Measurements from ENCODE around the gene RPS6KA5. TPM values are rescaled to one million over a fixed set of nuclear protein-coding genes. Genes with fewer than 3 reads are reported as not detected.

The RPS6KA5 gene
- total RNA-seq, 1 experiment from 2014 or later, result 3.8 TPM

- Histone ChIP-seq H2AK5ac (ENCODE audit: insufficient read length, low read length) (no peak overlapping the region), H3K18ac (ENCODE audit: insufficient read length, low read depth, low read length) (no peak overlapping the region), H2BK15ac (ENCODE audit: low read depth, low read length) (no peak overlapping the region), H3K27ac (ENCODE audit: insufficient read length, low read depth, low read length) (no peak overlapping the region), H3K9ac (ENCODE audit: extremely low read depth, insufficient read length, low read length) (no peak overlapping the region), H3K23ac (ENCODE audit: insufficient read length, low read depth, low read length) (no peak overlapping the region), H3K4ac (ENCODE audit: low read depth, low read length) (no peak overlapping the region), H2BK12ac (ENCODE audit: insufficient read length, low read depth, low read length) (no peak overlapping the region), H2AFZ (ENCODE audit: low read length) (no peak overlapping the region), H3K27me3 (ENCODE audit: insufficient read depth, low read length) (no peaks in the 10 kb centered on the region), H3K9me3 (ENCODE audit: control insufficient read depth, low read depth, low read length) (no peaks in the 10 kb centered on the region), H2BK20ac (ENCODE audit: low read depth, low read length, poor library complexity, severe bottlenecking) (no peak overlapping the region), H3T11ph (ENCODE audit: low read length) (no peak overlapping the region), H4K91ac (ENCODE audit: insufficient read length, low read depth, low read length) (no peak overlapping the region), H2BK5ac (ENCODE audit: insufficient read length, low read length) (no peak overlapping the region), H3K4me2 (ENCODE audit: insufficient read depth, insufficient read length, low read length) (no peak overlapping the region), H3K79me1 (ENCODE audit: insufficient read depth, low read depth, low read length, poor library complexity, severe bottlenecking) (no peaks in the 10 kb centered on the region), H3K4me1 (ENCODE audit: insufficient read depth, low read length) (no peaks in the 10 kb centered on the region), H3K56ac (ENCODE audit: insufficient read length, low read depth, low read length) (no peak overlapping the region), H4K20me1 (ENCODE audit: control insufficient read depth, insufficient read depth, insufficient read length) (no peaks in the 10 kb centered on the region), H3K14ac (ENCODE audit: insufficient read depth, low read length) (no peak overlapping the region), H3K23me2 (ENCODE audit: insufficient read length, low read depth, low read length, poor library complexity, severe bottlenecking) (no peaks in the 10 kb centered on the region), H4K5ac (ENCODE audit: insufficient read length, low read depth, low read length) (no peak overlapping the region), H3K79me2 (ENCODE audit: insufficient read depth, low read length) (no peaks in the 10 kb centered on the region), H2BK120ac (ENCODE audit: low read depth, low read length, poor library complexity, severe bottlenecking) (no peak overlapping the region), H4K8ac (replicated peaks; ENCODE audit: insufficient read length, low read depth, low read length) (no peak overlapping the region)
- Mint-ChIP-seq H3K9me3 (no peaks in the 10 kb centered on the region), H3K4me3 (no peak overlapping the region), H3K27ac (no peak overlapping the region), H3K27me3 (ENCODE audit: low read depth) (no peaks in the 10 kb centered on the region), H3K36me3 (ENCODE audit: insufficient read depth in 1 of 3, low read depth in 3 of 3) (no peaks in the 10 kb centered on the region), H3K4me1 (no peaks in the 10 kb centered on the region)
- no peak for DNase-seq
- TF ChIP-seq CTCF (conservative IDR thresholded peaks at IDR 0.05), result no peak
These were observed 167.5 kb downstream of the RPS6KA5 start for GRCh38 chr14:90892970-90893369.
